SU-DHL-6 (cell line): ENCODE results near the gene PPTC7.

Source experiments
- H2AFZ ChIP-seq: fragments of 200-600 bp; sonication (generic); 2 replicates; pipeline ENCODE4 v1.6.1; 2014; ENCODE audit warnings: low read depth, mild to moderate bottlenecking, moderate library complexity, mixed read lengths, antibody characterized with exemption, low read length; ENCODE audit not compliant: severe bottlenecking
- H3F3A ChIP-seq: fragments of 200-600 bp; shearing (Covaris generic); 2 replicates; pipeline ENCODE4 v1.6.0; 2016; ENCODE audit warnings: antibody characterized with exemption, mild to moderate bottlenecking; ENCODE audit not compliant: insufficient read depth
- H3K27ac ChIP-seq: fragments of 200-600 bp; sonication (generic); 2 replicates; pipeline ENCODE4 v1.5.1; 2016; ENCODE audit warnings: low read depth, mild to moderate bottlenecking, low read length, moderate library complexity, mixed read lengths
- H3K27me3 ChIP-seq: fragments of 200-600 bp; sonication (generic), shearing (Covaris generic); 2 replicates; pipeline ENCODE4 v1.6.0; 2014; ENCODE audit warnings: mild to moderate bottlenecking, low read length
- H3K36me3 ChIP-seq: fragments of 200-600 bp; sonication (generic); 2 replicates; pipeline ENCODE4 v1.6.1; 2014; ENCODE audit warnings: mild to moderate bottlenecking, low read length, mixed read lengths
- H3K4me2 ChIP-seq: fragments of 300-600, 200-600 bp; shearing (Covaris generic), sonication (generic); 2 replicates; pipeline ENCODE4 v1.6.0; 2014; ENCODE audit warnings: low read length, low read depth, mild to moderate bottlenecking; ENCODE audit not compliant: poor library complexity, severe bottlenecking
- H3K4me3 ChIP-seq: fragments of 200-600 bp; sonication (generic); 2 replicates; pipeline ENCODE4 v1.5.1; 2014; ENCODE audit warnings: antibody characterized with exemption, low read length, mild to moderate bottlenecking, mixed read lengths; ENCODE audit not compliant: insufficient read depth, poor library complexity, severe bottlenecking
- H3K79me2 ChIP-seq: fragments of 200-600 bp; sonication (generic); 2 replicates; pipeline ENCODE4 v1.6.1; 2014; ENCODE audit warnings: mild to moderate bottlenecking, low read length, moderate library complexity; ENCODE audit not compliant: insufficient read depth
- H3K9ac ChIP-seq: fragments of 200-600 bp; sonication (generic); 2 replicates; pipeline ENCODE4 v1.7.0; 2014; ENCODE audit warnings: mild to moderate bottlenecking, low read length
- H3K9me2 ChIP-seq: fragments of 200-600 bp; sonication (generic); replicated peaks from 2 replicates; pipeline ENCODE4 v1.6.1; 2014; ENCODE audit warnings: low read length; ENCODE audit not compliant: insufficient read depth
- H3K9me3 ChIP-seq: fragments of 200-600 bp; sonication (generic); 2 replicates; pipeline ENCODE4 v1.6.1; 2014; ENCODE audit warnings: low read length, mixed read lengths; ENCODE audit not compliant: insufficient read depth
- H4K20me1 ChIP-seq: fragments of 200-600 bp; sonication (generic); 2 replicates; pipeline ENCODE4 v1.6.1; 2014; ENCODE audit warnings: low read depth, mild to moderate bottlenecking, antibody characterized with exemption, low read length, moderate library complexity, mixed read lengths
- CTCF ChIP-seq: fragments of 200-600 bp; sonication (generic); IDR thresholded peaks from one replicate; pipeline ENCODE4 v1.5.1; 2017; ENCODE audit warnings: antibody characterized with exemption, mild to moderate bottlenecking, low read length, moderate library complexity; ENCODE audit not compliant: insufficient read depth, poor library complexity, severe bottlenecking
- EZH2phosphoT487 ChIP-seq: fragments of 200-600 bp; sonication (generic), shearing (Covaris generic); conservative IDR thresholded peaks from 2 replicates; pipeline ENCODE4 v1.6.1; 2018; ENCODE audit warnings: mild to moderate bottlenecking, antibody characterized with exemption, low read length, moderate library complexity, mixed read lengths

Gene PPTC7

GRCh38 chr12:110578694-110579534 lies 4.2 kb downstream of the PPTC7 start:
- Histone ChIP-seq H3K9me3 (no peaks in the 10 kb centered on the region), H3K4me2 (peak overlapping the region; percentile 83), H3F3A (peaks cover 15% of the 10 kb centered on the region), H3K27ac (peak overlapping the region; percentile 16; the same call in 1 of the 2 replicates), H3K36me3 (no peaks in the 10 kb centered on the region), H3K27me3 (no peaks in the 10 kb centered on the region), H4K20me1 (peaks cover 13% of the 10 kb centered on the region), H2AFZ (no peak overlapping the region), H3K79me2 (peaks cover 90% of the 10 kb centered on the region), H3K9ac (no peak overlapping the region), H3K4me3 (no peak overlapping the region), H3K9me2 (no peaks in the 10 kb centered on the region)
- TF ChIP-seq EZH2phosphoT487 (no peak), CTCF (no peak)

GRCh38 chr12:110577864-110578693 lies 5.0 kb downstream of the PPTC7 start:
- no peak overlapping the region for H2AFZ ChIP-seq
- TF ChIP-seq EZH2phosphoT487: no peak
- TF ChIP-seq CTCF: no peak
- no peaks in the 10 kb centered on the region for H3K9me3 ChIP-seq
- H3K4me3 ChIP-seq: no peak overlapping the region
- H3K36me3 ChIP-seq: peaks cover 2% of the 10 kb centered on the region; the same call in 1 of the 2 replicates
- peak overlapping the region; percentile 83 for H3K4me2 ChIP-seq
- H3K27ac ChIP-seq: peak overlapping the region; percentile 4; the same call in 1 of the 2 replicates
- H3K9ac ChIP-seq: no peak overlapping the region
- peaks cover 98% of the 10 kb centered on the region for H3K79me2 ChIP-seq
- H3F3A ChIP-seq: peaks cover 15% of the 10 kb centered on the region
- H3K27me3 ChIP-seq: no peaks in the 10 kb centered on the region
- H4K20me1 ChIP-seq: peaks cover 13% of the 10 kb centered on the region
- no peaks in the 10 kb centered on the region for H3K9me2 ChIP-seq

- Histone ChIP-seq H3K27ac (no peak overlapping the region), H3K27me3 (no peaks in the 10 kb centered on the region)
These were observed 6.6 kb downstream of the PPTC7 start for GRCh38 chr12:110576504-110576903.

More at GRCh38 chr12:110576504-110576903, 6.6 kb downstream of the PPTC7 start:
- Histone ChIP-seq H3F3A (peaks cover 11% of the 10 kb centered on the region), H3K79me2 (peaks cover 100% of the 10 kb centered on the region), H3K36me3 (peaks cover 10% of the 10 kb centered on the region), H3K4me2 (no peak overlapping the region), H3K4me3 (no peak overlapping the region), H4K20me1 (peaks cover 13% of the 10 kb centered on the region), H3K9me2 (no peaks in the 10 kb centered on the region), H3K9ac (no peak overlapping the region), H2AFZ (no peak overlapping the region), H3K9me3 (peaks cover 10% of the 10 kb centered on the region)
- TF ChIP-seq EZH2phosphoT487 (no peak), CTCF (no peak)
